ENCODE results near the gene FOXP2. TPM values are rescaled to one million over a fixed set of nuclear protein-coding genes. Genes with fewer than 3 reads are reported as not detected.

The FOXP2 gene
- total and polyA plus RNA-seq, 2 experiments from 2014 or later: 1.3 to 1.5 TPM

DNA sequence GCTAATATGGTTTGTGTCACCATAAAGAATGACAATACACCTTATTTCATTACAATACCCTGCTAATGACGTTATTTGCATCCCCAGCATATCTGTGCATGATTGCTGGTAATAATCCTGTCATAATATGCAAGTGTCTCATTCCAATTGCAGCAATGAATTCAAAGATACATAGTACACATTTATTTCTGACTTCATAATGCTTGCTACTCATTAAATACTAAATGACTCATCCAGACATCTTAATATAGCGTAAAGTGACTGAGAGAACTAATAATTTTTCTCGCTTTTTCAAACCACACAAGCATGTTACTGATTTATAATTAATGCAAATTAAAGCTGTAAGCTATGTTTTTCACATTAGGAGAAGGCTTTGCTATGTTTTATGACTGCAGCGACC, 272.6 kb downstream of the FOXP2 start:
- Histone ChIP-seq H3K27me3 (no peaks in the 10 kb centered on the region), H3K4me1 (ENCODE audit: low read depth) (no peaks in the 10 kb centered on the region), H3K27ac (no peak overlapping the region), H3K9me3 (ENCODE audit: low read depth) (no peaks in the 10 kb centered on the region), H3K36me3 (no peaks in the 10 kb centered on the region), H3K4me3 (no peak overlapping the region)
- TF ChIP-seq, protein P1, sequence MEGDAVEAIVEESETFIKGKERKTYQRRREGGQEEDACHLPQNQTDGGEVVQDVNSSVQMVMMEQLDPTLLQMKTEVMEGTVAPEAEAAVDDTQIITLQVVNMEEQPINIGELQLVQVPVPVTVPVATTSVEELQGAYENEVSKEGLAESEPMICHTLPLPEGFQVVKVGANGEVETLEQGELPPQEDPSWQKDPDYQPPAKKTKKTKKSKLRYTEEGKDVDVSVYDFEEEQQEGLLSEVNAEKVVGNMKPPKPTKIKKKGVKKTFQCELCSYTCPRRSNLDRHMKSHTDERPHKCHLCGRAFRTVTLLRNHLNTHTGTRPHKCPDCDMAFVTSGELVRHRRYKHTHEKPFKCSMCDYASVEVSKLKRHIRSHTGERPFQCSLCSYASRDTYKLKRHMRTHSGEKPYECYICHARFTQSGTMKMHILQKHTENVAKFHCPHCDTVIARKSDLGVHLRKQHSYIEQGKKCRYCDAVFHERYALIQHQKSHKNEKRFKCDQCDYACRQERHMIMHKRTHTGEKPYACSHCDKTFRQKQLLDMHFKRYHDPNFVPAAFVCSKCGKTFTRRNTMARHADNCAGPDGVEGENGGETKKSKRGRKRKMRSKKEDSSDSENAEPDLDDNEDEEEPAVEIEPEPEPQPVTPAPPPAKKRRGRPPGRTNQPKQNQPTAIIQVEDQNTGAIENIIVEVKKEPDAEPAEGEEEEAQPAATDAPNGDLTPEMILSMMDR (IDR thresholded peaks at IDR 0.05; ENCODE audit: low read depth, low read length): no peak
- no peak for DNase-seq (ENCODE audit: low read depth in 1 of 2, low spot score in 1 of 2)

DNA sequence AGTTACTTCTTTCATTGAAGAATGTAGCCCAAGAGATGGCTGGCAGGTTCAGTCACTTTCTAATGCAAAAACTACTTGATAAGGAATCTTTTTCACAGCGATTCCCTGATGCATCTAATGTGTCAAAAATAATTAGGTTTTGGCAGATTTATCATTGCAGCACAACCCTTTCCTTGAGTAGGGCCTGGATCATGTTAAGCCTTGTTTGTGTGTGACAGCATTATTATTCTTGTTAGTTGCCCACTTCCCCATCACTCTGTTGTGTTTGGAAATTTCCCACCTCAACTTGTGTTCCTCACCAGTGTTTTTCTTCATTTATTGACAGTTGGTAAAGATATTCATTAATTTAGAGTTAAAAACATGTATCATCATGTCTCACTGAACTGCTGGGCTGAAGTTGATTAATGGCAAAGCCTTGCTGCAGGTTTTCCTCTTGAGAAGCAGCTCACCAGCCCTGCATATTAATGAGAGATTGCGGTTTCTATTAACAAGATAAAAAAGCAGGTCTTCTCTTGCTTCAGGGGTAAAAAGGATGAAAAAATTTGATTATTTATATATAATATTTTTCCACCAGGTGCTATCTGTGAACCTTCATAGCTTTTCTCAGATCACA, 273.9 kb downstream of the FOXP2 start:
- Histone ChIP-seq H3K4me3 (no peak overlapping the region), H3K27ac (no peak overlapping the region), H3K27me3 (no peaks in the 10 kb centered on the region), H3K9me3 (ENCODE audit: low read depth) (no peaks in the 10 kb centered on the region), H3K36me3 (no peaks in the 10 kb centered on the region), H3K4me1 (ENCODE audit: low read depth) (no peaks in the 10 kb centered on the region)
- DNase-seq (ENCODE audit: low read depth in 1 of 2, low spot score in 1 of 2): no peak
- TF ChIP-seq, protein P1 (IDR thresholded peaks at IDR 0.05; ENCODE audit: low read depth, low read length): no peak

DNA sequence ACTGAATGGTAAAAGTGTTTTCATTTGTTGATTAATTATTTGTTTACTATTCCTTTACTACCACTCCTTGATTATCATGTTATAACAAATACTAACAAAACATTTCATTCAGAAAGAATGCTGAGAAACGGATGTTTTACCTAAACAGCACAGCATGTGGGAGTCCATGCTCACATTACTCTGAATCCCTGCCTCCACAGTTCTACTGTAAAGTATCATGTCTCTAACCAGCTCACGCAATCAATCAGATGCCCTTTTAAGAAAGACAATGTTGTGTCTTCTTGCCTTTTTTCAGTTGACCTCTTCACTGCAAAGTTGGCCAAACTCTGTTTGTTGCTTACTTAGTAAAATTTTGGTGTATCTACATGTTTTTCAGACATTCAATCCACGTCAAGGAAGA, 274.8 kb downstream of the FOXP2 start:
- Histone ChIP-seq H3K36me3 (no peaks in the 10 kb centered on the region), H3K4me1 (ENCODE audit: low read depth) (no peaks in the 10 kb centered on the region), H3K27ac (no peak overlapping the region), H3K9me3 (ENCODE audit: low read depth) (no peaks in the 10 kb centered on the region), H3K27me3 (no peaks in the 10 kb centered on the region), H3K4me3 (no peak overlapping the region)
- TF ChIP-seq, protein P1 (IDR thresholded peaks at IDR 0.05; ENCODE audit: low read depth, low read length): no peak
- no peak for DNase-seq (ENCODE audit: low read depth in 1 of 2, low spot score in 1 of 2)

DNA sequence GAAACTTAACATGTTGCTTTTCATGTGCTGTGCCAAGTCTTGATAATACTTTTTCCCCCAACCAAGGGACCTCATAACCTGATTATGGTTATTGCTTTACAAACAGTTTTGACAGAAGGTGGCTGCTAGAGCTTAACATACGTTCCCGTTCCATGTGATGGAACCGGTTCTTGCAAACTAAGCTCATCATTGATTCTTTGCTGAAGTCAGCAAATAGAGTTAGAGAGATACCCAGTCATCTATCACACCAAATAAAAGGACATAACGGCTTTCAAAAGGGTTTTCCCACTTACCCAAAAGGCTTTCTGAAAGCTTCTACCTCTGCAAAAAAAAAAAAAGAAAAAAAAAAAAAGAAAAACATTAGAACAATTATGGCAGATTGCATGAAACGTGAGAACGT, 277.0 kb downstream of the FOXP2 start:
- no peak overlapping the region for H3K27ac ChIP-seq
- DNase-seq (ENCODE audit: low read depth in 1 of 2, low spot score in 1 of 2): no peak
- H3K4me1 ChIP-seq (ENCODE audit: low read depth): no peaks in the 10 kb centered on the region
- no peaks in the 10 kb centered on the region for H3K36me3 ChIP-seq
- TF ChIP-seq, protein P1 (IDR thresholded peaks at IDR 0.05; ENCODE audit: low read depth, low read length): no peak
- no peak overlapping the region for H3K4me3 ChIP-seq
- H3K27me3 ChIP-seq: no peaks in the 10 kb centered on the region
- no peaks in the 10 kb centered on the region for H3K9me3 ChIP-seq (ENCODE audit: low read depth)

DNA sequence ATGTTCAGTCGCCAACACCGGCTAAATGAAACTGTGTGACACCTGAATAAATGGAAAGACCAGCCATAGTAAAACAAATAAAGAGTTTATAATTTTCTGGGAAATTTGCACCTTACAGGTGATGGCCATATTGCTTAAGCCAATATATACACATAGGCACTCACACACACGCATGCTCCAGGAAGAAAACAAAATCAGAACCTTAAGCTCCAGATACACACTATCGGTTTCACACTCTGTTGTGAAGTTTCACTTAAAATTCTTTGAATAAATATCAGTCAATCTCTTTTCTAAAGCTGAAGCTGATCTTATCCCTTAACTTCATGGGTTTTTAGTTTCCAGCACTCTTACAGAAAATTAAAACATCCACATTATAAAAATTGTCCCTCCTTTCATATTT, 280.6 kb downstream of the FOXP2 start:
- no peak overlapping the region for H3K27ac ChIP-seq
- TF ChIP-seq, protein P1 (IDR thresholded peaks at IDR 0.05; ENCODE audit: low read depth, low read length): no peak
- H3K27me3 ChIP-seq: no peaks in the 10 kb centered on the region
- no peaks in the 10 kb centered on the region for H3K36me3 ChIP-seq
- H3K4me3 ChIP-seq: no peak overlapping the region
- H3K9me3 ChIP-seq (ENCODE audit: low read depth): no peaks in the 10 kb centered on the region
- no peak for DNase-seq (ENCODE audit: low read depth in 1 of 2, low spot score in 1 of 2)
- H3K4me1 ChIP-seq (ENCODE audit: low read depth): no peaks in the 10 kb centered on the region

All from cardiac muscle cell (in vitro differentiated cells and primary cell).